ENCODE measurements around the gene CAPN8.

DNA sequence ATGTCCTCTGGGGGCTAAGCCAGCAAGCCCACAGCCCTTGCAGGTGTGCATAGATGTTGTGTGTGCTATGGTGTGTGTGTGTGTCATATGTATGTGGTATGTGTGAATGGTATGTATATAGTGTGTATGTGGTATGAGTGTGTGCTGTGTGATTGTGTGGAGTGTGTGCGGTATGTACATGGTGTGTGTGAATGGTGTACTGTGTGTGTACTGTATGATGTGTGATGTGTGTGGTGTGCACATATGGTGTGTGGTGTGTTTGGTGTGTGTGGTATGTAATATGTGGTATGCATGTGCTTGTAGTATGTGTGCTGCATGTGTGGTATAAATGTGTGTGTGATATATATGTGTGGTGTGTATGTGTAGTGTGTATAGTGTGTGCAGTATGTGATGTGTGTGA, 107.0 kb downstream of the CAPN8 start:
- TF ChIP-seq POLR2AphosphoS5 (IDR thresholded peaks at IDR 0.05; ENCODE audit: low read depth, low read length), result no peak
- TF ChIP-seq TAF1 (IDR thresholded peaks at IDR 0.05; ENCODE audit: borderline replicate concordance, insufficient read depth, low read length), result no peak
- no peak for TF ChIP-seq REST (IDR thresholded peaks at IDR 0.05; ENCODE audit: insufficient read depth in 1 of 2, low read depth in 2 of 2, low read length in 2 of 2)
- no peak for TF ChIP-seq SIN3A (IDR thresholded peaks at IDR 0.05; ENCODE audit: borderline replicate concordance, insufficient read depth, low read length)
- TF ChIP-seq FOXP2 (optimal IDR thresholded peaks at IDR 0.05; ENCODE audit: borderline replicate concordance, extremely low read depth, extremely low read length, insufficient read depth), result no peak

Data from PFSK-1 (cell line).